Stimulated activated CD8-positive, alpha-beta memory T cell treated with anti-CD3 and anti-CD28 coated beads, Interleukin-12 subunit alpha, Interleukin-12 subunit beta, amount 100 ng/mL, for 24 hours (primary cell): Measurements from ENCODE around the gene BRD1.
"Not testable (repeated sequence)": the region's sequence is repeated elsewhere in the genome, so short reads cannot be mapped to it uniquely, and the experiment has no call there.

Source experiments
- DNase-seq: peaks from one replicate; pipeline ENCODE4 v3.0.0-alpha.2; 2020; ENCODE audit errors: extremely low read depth

Gene BRD1

DNA sequence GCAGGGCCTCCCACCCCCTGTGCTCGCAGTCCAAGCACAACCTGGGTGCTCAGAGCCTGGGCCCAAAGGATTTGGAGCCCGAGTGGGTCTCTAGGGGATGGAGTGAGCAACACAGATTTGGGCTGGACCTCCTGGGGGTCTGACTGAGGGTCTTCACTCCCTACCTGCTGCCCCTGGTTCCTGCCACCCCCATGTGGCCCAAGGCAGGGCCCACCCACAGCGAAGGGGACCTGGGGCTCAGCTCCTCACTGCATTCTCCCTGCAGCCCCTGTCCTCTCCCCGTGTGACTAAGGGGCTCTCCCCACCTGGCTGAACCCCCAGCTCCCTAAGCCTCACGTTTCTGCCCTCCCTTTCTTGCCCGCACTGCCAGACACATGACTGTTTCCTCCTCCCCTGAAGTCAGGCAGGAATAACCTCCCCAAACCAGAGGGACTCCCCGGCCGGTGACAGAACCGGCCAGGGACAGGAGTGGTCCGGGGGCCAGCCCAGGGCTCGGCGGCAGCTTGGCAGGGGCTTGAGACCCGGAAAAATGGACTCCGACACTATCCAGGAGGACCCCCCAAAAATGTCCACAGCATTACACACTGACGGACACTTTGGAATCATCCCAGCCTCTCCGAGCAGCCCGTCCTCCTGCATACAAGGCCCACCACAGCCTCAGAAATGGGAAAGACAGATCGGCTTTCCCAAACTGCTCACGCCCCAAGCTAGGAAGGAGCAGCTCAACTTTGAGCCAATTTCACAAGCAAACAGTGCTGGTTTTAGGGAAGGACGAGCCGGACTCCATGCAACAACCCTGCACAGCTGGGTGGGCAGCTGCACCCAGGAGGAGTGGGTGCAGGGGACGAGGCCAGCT lies 57.8 kb downstream of the BRD1 start:
- no peak for DNase-seq

DNA sequence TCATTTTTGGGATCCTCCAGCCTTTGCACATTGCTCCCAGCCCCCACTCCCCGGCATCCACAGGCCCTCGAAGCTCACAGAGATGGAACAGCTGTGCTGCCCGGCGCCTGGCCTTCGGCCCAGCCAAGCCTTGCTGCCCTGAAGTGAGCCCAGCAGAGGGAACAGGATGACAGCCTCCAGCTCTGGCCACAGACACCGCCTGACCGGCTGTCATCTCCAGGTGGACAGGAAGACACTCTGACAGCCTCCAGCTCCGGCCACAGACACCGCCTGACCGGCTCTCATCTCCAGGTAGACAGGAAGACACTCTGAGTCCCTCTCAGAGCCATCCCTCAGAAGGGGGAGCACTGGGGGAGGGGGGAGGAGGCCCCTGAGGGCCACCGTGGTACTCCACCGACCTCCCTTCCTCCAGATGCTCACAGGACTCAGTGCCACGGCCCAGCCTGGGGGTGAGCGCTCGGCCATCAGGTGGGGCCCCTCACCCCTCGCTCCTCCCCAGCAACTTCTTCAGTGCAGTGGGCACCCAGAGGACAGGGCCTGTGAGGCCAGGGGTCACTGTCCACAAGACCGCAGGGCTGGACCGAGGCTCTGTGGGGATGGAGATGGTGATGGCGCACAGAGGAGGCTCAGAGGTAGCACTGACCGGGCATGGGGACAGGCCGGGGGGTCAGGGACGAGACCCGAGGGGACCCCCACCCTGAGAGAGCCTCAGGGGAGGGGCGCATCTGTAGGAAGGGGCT lies 58.6 kb downstream of the BRD1 start:
- no peak for DNase-seq

DNA sequence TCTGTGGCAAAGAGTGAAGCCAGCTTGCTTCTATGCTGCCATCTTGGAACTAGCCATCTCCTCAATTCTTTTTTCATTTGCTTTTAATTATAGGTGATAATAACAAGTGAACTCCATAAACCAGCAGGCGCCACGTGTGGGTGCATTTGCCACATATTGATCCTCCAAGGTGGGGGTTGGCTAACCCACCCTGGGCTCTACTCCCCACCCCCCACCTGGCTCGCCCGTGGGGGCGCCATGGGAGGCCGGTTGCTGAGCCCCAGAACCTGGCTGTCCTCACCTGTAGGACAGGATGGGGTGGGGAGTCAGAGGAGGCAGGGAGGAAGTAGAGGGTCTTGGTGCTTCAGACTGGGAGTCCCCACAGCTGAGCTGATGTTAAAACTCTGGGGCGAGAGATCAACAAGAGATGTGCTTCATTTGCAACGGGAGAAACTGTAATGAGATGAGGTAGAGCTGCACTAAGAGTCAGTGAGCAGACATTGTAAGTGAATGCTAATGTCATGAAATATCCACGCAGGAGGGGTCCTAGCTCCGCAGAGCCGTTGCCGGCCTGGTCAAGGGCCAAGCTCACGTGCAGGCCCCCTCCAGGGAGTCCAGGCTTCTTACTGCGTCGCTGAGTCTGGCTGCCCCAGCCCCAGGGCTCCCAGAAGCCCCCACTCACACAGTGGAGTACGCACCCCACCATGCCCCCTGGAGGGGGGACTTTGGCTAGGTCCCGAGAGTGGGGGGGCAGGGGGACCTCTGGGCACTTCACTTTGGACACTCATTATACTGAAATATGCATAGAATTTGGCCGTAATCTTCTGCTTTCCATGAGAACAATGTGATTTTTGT lies 59.4 kb downstream of the BRD1 start:
- DNase-seq: no peak

DNA sequence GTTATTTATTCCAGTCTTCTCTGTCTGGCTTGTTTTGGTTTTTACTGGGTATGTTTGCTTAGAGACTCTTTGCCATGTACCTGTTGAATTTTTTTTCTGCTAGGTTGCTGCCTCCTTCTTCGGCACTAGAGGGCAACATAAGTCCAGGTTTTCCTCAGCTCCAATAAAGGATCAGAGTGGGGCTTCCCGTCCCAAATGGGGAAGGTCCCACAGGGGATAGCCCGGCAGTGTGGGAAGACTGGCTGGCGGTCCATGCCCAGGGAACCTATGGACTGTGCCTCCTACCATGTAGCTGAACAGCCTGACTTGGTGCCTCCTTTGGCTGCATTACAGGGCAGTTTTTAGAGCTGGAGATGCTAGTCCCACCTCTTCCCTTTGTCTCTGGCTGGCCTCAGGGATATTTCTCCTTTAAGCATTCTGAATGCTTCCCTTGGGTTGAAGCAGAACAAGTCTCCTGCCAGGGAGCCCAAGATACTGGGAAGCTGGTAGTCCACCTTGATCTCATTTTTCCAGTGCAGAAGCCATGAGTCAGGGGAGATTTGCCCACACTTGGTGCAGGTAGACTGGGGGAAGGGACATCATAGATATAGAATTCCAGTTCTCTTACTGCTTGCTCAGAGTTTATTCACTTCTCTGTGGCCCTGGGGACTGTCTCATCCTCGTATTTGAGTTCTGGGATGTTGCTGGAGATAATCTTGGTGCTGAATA lies 60.2 kb downstream of the BRD1 start:
- no peak for DNase-seq

DNA sequence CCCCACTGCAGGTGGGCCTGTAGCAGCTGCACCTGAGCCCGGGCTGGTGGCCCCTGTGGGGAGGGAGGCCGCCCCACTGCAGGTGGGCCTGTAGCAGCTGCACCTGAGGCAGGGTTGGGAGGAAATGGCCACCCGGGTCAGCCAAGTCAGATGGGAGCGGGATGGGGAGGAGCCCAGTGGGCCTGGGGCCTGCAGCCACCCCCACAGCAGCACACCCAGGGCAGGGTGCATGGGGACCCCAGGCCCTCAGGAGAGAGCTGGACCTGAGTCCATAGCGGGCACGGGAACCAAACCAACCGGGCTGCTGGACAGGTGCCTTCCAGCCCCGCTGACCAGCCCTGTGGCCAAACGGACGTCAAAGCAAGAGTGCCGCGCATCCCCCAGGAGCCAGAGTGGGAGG lies 61.7 kb downstream of the BRD1 start:
- no peak for DNase-seq

DNA sequence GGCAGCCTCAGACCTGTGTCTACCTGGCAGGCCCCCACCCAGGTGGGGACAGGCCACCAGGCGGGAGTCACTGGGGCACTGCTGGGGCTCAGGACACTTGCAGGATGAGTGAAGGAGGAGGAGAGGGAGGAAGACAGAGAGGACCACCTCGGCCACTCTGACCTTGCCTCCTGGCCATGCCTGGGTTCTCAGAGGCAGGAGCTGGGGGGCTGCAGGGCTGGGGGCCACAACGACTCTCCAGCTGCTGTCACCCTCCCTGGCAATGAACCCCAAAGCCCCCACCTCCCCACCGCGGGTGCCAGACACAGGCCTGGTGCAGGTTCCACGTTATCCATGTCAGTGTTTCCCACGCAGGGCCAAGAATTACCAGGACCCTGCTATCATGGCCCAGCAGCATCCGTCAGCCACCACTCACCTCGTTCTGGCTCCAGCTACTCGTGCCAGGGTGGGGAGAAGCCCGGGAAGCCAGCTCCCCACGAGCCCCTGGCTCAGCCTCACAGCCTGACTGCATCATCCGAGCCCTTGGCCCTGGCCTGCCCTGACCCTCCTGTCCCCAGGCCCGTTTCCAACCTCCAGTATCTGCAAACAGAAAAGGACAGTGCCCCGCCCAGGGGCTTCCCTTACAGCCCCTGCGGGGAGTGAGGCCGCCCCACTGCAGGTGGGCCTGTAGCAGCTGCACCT lies 62.4 kb downstream of the BRD1 start:
- DNase-seq: no peak

DNA sequence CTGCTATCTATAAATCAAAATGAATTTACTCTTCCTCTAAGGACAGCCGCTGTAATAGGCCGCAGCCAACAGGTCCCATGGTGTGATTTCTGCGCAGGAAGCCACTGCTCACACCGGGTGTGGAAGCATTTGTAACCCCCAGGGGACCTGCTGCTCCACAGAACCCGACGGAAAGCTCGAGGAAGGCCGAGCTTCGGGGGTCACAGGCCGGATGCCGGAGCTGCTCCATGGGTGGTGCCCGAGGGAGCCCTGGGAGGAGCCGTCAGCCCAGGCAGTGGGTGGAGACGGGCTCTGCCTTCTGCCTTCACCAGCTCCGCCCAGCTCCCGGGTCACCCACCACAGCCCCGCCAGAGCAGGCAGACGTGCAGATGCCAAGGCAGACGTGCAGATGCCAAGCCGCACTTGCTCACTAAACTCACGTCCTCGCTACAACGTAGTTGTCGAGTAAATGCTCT lies 63.5 kb downstream of the BRD1 start:
- DNase-seq: no peak

DNA sequence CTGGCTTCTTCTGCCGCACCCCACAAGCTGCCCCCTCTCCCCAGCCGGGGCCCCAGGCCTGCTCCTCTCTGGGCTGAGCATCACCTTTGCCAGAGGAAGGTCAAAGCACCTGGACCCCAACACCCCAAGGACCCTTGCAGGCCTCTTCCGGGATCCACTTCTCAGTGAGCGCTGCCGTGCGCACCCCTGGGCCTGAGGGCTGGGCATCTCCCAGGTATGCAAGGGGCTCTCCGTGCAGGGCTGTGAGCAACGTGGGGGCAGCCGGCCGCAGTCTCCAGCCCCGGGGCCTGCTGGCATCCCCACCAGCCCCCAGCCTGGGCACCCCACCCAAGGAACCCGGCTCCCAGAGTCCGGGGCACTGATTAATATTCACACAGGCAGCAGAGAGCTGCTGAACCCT lies 64.0 kb downstream of the BRD1 start:
- DNase-seq: no peak

DNA sequence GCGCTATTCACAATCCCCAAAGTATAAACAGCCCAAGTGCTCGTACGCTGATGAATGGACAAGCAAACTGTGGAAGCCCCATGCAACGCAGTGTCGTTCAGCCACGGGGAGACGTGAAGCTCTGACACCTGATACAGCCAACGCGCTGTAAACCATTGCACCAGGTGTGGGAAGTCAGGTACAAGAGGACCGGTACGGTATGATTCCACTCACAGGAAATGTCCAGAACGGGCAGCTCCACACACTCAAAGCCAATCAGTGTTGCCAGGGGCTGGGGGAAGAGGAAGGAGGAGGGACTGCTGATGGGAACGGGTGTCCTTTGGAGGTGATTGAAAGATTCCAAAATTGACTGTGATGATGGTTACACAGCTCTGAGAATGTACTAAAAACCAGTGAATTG lies 64.5 kb downstream of the BRD1 start:
- DNase-seq: no peak

DNA sequence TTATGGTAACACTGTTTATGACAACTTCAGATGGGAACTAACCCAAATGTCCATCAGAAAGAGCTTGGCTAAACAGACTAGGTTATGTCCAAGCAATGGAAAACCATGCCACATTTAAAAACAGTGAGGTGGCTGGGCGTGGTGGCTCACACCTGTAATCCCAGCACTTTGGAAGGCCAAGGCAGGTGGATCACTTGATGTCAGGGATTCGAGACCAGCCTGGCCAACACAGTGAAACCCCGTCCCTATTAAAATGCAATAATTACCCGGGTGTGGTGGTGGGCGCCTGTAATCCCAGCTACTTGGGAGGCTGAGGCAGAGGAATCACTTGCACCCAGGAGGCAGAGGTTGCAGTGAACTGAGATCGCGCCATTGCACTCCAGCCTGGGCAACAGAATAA lies 65.1 kb downstream of the BRD1 start:
- not testable (repeated sequence) for DNase-seq

DNA sequence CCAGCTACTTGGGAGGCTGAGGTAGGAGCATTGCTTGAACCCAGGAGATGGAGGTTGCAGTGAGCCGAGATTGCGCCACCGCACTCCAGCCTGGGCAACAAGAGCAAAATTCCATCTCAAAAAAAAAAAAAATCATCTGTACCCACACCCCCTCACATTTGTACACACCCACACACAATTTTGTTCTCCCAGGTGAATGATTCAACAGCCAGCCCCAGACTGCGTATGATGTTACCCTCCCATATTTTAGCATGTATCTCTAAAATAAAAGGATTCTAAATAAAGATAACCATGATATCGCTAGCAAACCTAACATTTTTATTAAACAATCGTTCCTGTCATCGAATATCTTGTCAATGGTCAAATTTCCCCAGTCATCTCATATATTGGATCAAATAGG lies 65.8 kb downstream of the BRD1 start:
- no peak for DNase-seq

DNA sequence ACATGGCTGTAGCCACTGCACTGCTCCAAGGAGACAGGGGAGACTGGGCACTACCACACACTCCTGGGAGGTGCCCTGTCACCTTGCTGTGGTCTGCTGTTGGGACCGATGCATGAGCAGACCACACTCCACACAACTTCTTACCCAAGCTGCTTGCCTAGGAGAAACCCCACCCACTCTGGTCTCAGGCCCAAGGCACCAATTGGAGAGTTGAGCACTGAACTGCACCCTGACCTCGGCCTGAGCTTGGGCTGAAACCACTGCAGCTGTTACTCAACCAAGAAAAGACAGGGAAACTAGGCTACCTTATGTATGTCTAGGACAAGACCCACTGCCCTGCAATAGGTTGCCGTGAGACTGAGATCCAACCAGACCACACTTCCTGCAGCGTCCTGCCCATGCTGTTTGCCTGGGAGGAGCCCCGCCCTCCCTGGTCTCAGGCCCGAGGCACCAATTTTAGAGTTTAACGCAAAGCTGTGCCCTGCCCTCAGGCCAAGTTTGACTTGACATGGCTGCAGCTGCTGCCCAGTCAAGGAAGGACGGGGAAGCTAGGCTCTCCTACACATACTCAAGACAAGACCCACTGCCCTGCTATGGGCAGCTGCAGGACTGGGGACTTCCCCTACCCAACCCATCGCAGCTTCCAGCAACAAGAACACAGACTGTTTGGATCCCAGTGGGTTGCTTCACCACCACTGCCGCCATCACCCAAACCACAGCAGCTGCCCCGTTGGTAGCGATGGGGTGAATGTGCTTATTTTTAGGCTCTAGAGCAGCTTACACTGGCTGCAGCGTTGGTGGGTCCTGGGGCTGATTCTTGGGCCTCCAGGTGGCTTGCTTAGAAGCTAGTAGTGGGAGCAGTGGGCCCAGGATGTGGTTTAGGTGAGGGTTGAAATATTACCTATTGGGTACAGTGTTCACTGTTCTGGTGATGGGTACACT lies 66.8 kb downstream of the BRD1 start:
- DNase-seq: no peak

DNA sequence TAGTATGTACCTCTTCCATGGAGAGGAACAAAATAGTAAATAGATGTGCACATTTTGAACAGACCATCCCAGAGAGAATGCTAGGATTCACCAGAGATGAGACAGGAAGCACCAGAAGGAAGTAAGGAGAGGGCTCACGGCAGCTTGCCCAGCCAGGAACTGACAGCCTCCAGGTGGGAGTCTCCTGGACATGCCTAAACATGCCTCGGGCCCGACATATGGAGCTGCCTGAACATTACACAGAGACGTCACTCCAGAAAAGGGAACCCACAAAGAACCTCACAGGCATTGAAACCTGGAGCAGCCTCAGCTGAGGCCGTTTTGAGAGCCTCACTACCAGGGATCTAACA lies 67.4 kb downstream of the BRD1 start:
- no peak for DNase-seq

DNA sequence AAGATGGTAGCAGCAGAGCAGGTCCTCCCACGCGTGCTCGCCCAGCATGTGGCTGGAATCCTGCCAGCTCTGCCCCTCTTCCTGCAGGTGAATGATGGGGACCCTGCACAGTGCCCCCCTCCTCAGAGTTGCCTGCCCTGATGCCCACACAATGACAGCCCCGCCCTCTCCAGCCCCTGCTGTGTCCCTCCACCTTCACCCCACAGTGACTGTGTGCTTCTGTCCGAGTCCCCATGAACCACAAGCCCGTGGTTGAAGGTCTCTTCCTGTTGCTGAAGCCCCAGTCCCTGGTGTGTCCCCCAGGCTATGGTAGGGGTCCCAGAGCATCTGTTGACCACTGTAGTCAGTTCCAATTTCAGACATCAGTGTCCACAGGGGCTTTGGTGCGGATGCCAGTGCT lies 71.0 kb downstream of the BRD1 start:
- no peak for DNase-seq

DNA sequence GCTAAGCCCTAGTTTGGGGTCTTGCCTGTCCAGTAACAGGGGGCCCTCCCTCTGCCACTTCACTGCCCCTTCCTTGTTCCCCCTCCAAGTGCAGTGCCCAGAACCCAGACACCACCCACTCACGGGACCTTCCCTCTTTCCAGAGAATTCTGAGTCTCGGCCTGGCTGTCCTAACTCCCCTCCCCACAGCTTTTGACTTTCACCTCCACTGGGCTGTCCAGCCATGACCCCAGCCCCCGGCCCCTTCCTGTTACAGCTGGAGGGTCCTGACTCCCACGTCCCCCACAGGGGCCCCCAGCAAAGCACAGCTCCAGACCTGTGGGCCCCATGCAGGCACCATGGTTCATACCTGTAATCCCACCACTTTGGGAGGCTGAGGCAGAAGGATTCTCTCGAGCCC lies 71.5 kb downstream of the BRD1 start:
- DNase-seq: no peak

DNA sequence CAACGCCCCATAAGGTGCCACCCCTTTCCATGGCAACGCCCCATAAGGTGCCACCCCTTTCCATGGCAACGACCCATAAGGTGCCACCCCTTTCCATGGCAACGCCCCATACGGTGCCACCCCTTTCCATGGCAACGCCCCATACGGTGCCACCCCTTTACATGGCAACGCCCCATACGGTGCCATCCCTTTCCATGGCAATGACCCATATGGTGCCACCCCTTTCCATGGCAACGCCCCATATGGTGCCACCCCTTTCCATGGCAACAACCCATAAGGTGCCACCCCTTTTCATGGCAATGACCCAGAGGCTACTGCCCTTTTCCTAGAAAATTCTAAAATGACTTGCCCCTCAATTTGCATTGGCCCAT lies 72.1 kb downstream of the BRD1 start:
- DNase-seq: no peak

DNA sequence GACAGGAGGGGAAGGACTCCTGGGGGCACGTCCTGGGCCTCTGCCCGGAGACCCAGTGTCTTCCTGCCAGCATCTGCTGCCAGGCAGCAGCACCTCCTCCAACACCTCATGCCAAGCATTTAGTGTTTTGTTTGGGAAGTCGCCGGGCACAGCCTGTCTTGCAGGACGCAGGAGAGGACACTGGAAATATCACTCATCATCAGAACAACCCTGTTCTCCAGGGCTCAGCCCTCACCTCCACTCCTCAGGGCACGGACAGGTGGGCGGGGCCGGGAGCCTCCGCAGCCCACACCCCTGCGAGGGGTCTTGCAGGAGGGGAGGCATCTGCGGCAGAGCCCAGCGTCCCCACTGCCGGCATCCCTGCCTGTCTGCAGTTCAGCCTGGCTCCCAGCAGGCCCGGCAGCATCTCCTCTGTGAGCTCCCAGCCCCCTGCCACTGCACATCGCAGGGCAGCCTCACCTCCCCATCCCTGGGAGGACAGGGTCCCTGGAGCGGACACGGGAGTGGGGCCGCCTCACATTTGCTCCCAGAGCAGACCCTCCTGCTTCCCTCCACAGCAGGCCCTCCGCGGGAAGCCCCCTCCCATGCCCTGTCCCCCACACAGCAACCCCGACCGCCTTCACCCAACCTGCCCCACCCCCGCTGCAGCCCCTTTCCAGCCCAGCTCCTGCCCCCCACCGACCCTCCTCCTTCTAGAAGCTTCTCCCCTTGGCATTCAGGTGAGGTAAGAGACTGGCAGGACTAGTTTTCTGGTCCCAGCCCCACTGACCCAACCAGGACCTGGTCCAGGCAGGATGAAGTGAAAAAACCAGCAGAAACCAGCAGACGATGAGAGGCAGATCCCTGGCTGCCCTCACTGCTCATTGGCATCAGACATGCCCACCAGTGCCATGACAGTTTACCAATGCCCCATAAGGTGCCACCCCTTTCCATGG lies 72.7 kb downstream of the BRD1 start:
- no peak for DNase-seq

DNA sequence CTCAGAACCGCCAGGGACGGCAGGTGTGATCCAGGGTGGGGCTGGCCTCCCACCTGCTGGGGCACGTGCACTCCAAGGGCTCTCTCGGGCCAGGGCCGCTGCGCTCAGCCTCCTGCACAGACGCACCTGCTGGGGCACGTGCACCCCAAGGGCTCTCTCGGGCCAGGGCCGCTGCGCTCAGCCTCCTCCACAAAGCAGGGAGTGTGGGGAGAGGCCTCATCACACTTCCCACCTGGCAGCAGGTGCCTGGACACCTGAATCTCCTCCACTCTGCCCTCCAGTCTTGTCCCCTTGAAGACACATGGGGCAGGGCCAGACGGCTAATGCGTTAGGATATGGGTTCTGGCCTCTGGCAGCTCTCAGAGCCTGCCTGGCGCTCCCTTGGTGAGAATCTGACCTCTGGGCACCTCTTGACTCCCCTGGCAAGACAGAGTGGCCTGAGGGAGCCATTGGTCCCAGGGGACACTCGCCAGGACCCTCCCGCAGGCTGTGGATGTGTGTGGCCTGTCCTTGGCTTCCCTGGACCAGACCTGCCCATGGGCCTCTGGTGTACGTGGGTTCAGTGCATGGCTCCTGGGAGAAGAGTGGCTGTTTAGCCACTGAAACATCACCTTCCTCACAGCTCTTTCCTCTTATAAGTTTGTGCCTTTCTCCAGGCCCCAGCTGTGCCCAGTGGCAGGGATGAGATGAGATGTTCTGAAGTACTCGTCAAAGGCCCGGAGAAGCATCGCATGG lies 73.5 kb downstream of the BRD1 start:
- no peak for DNase-seq
